Smooth muscle cell (in vitro differentiated cells): ENCODE results near the gene ACOT9. TPM values are rescaled to one million over a fixed set of nuclear protein-coding genes. Genes with fewer than 3 reads are reported as not detected.

ENCODE experiments used
- DNase-seq: peaks from one replicate; lab custom pipeline; 2025; ENCODE audit not compliant: unreplicated experiment; lab: John Stamatoyannopoulos, UW
- H2AFZ ChIP-seq: fragments of 200-600 bp; sonication (generic); 2 replicates; pipeline ENCODE4 v1.6.0; 2016; ENCODE audit warnings: antibody characterized with exemption, low read depth, mild to moderate bottlenecking
- H3F3A ChIP-seq: fragments of 200-600 bp; sonication (generic); 2 replicates; pipeline ENCODE4 v1.6.0; 2017; ENCODE audit warnings: antibody characterized with exemption, low read depth
- H3K27ac ChIP-seq: fragments of 200-600 bp; sonication (generic); 2 replicates; pipeline ENCODE4 v1.5.1; 2016; ENCODE audit warnings: low read depth, mild to moderate bottlenecking
- H3K27me3 ChIP-seq: fragments of 200-600 bp; sonication (generic); 2 replicates; pipeline ENCODE4 v1.6.1; 2016; ENCODE audit warnings: low read depth, mild to moderate bottlenecking
- H3K36me3 ChIP-seq: fragments of 200-600 bp; sonication (generic); 2 replicates; pipeline ENCODE4 v1.5.1; 2016; ENCODE audit warnings: low read depth
- H3K4me1 ChIP-seq: fragments of 200-600 bp; sonication (generic); 2 replicates; pipeline ENCODE4 v1.5.1; 2016; ENCODE audit warnings: low read depth
- H3K4me2 ChIP-seq: fragments of 200-600 bp; sonication (generic); 2 replicates; pipeline ENCODE4 v1.6.0; 2016; ENCODE audit warnings: mild to moderate bottlenecking
- H3K4me3 ChIP-seq: fragments of 200-600 bp; sonication (generic); 2 replicates; pipeline ENCODE4 v1.5.1; 2016; ENCODE audit warnings: mild to moderate bottlenecking
- H3K79me2 ChIP-seq: fragments of 200-600 bp; sonication (generic); 2 replicates; pipeline ENCODE4 v1.6.0; 2016; ENCODE audit warnings: low read depth, mild to moderate bottlenecking
- H3K9ac ChIP-seq: fragments of 200-600 bp; sonication (generic); 2 replicates; pipeline ENCODE4 v1.6.0; 2016; ENCODE audit warnings: low read depth
- H3K9me3 ChIP-seq: fragments of 200-600 bp; sonication (generic); replicated peaks from 2 replicates; pipeline ENCODE4 v1.5.1; 2016; ENCODE audit warnings: low read depth
- H4K20me1 ChIP-seq: fragments of 200-600 bp; sonication (generic); 2 replicates; pipeline ENCODE4 v1.6.0; 2016; ENCODE audit warnings: low read depth
- WGBS: methylation state at CpG from one replicate; pipeline ENCODE4 v1.1.7; 2016; ENCODE audit warnings: low lambda C conversion rate; 5-methylcytosine and 5-hydroxymethylcytosine counted together
- polyA plus RNA-seq: library from polyadenylated mRNA; unstranded; fragments of >200 nt; fragmentation: Nextera tagmentation; extraction: Ambion mirVana; gene quantifications from 2 replicates; pipeline ENCODE4 v1.2.1, GENCODE V29; 2016
- total RNA-seq: library from RNA; depleted of rRNA; stranded (reverse); fragments of >200 nt; gene quantifications from 2 replicates; pipeline ENCODE4 v1.2.3, GENCODE V29; 2014
- TF ChIP-seq, protein P1 (sequence below): fragments of 200-600 bp; sonication (generic); IDR thresholded peaks from 2 replicates; pipeline ENCODE4 v1.5.1; 2017; ENCODE audit warnings: borderline replicate concordance, mild to moderate bottlenecking, antibody characterized with exemption; ENCODE audit not compliant: insufficient read depth, poor library complexity, severe bottlenecking

ACOT9 gene
- total and polyA plus RNA-seq, 2 experiments from 2014 or later = 55.4 to 73.2 TPM

DNA sequence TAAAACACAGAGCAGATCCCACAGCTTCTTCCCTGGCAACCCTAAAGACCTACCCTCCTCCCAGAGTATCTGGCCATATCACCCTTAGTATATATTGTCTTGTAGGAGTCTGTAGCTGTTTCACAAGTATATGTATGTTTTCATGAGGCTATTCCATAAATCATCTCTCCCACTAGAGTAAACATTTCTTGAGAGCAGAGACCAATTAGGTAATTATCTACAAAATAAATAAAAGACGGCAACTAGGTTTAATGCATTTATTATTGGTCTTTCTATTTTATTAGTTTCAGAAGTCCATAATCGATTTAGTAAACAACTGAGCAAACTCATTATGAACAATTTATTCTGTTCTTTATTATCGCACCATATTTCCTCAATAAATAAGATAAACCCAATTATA, 7.0 kb downstream of the ACOT9 start:
- TF ChIP-seq, protein P1, sequence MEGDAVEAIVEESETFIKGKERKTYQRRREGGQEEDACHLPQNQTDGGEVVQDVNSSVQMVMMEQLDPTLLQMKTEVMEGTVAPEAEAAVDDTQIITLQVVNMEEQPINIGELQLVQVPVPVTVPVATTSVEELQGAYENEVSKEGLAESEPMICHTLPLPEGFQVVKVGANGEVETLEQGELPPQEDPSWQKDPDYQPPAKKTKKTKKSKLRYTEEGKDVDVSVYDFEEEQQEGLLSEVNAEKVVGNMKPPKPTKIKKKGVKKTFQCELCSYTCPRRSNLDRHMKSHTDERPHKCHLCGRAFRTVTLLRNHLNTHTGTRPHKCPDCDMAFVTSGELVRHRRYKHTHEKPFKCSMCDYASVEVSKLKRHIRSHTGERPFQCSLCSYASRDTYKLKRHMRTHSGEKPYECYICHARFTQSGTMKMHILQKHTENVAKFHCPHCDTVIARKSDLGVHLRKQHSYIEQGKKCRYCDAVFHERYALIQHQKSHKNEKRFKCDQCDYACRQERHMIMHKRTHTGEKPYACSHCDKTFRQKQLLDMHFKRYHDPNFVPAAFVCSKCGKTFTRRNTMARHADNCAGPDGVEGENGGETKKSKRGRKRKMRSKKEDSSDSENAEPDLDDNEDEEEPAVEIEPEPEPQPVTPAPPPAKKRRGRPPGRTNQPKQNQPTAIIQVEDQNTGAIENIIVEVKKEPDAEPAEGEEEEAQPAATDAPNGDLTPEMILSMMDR = no peak
- Histone ChIP-seq H3K27ac (no peak overlapping the region), H3K27me3 (no peaks in the 10 kb centered on the region), H3K4me3 (no peak overlapping the region), H3K79me2 (peaks cover 52% of the 10 kb centered on the region), H2AFZ (no peak overlapping the region), H3K9me3 (no peaks in the 10 kb centered on the region), H3K4me1 (no peaks in the 10 kb centered on the region), H3K9ac (no peak overlapping the region), H3K36me3 (no peaks in the 10 kb centered on the region), H3F3A (no peaks in the 10 kb centered on the region), H3K4me2 (no peak overlapping the region), H4K20me1 (peaks cover 51% of the 10 kb centered on the region)
- 55% methylated on average over 3 of the region's 3 CpGs for WGBS
- DNase-seq = no peak

DNA sequence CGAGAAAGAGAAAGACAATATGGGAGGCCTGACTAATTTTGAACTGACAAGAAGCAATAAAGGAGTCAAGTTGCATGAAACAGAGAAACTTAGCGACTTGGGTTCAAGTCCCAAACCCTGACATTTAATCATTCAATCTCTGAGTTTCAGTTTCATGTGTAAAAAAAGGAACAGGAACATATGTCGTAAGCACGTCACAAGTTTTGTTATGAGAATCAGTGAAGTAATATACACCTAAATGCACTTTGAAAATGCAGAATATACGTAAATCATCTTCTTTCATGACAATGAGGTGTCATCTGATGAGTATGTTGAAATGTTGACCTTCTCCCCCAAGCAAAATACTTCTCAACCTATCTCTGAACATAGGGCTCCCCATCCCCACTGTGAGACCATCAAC, 10.4 kb downstream of the ACOT9 start:
- no peaks in the 10 kb centered on the region for H3K27me3 ChIP-seq
- H3K27ac ChIP-seq = no peak overlapping the region
- H3F3A ChIP-seq = no peaks in the 10 kb centered on the region
- H3K36me3 ChIP-seq = no peaks in the 10 kb centered on the region
- no peak overlapping the region for H2AFZ ChIP-seq
- no peaks in the 10 kb centered on the region for H3K4me1 ChIP-seq
- H3K4me2 ChIP-seq = no peak overlapping the region
- H4K20me1 ChIP-seq = peaks cover 39% of the 10 kb centered on the region
- TF ChIP-seq, protein P1 = no peak
- peaks cover 23% of the 10 kb centered on the region for H3K79me2 ChIP-seq
- H3K4me3 ChIP-seq = no peak overlapping the region
- no peaks in the 10 kb centered on the region for H3K9me3 ChIP-seq
- H3K9ac ChIP-seq = no peak overlapping the region
- 89% methylated on average over 5 of the region's 5 CpGs for WGBS
- DNase-seq = no peak

DNA sequence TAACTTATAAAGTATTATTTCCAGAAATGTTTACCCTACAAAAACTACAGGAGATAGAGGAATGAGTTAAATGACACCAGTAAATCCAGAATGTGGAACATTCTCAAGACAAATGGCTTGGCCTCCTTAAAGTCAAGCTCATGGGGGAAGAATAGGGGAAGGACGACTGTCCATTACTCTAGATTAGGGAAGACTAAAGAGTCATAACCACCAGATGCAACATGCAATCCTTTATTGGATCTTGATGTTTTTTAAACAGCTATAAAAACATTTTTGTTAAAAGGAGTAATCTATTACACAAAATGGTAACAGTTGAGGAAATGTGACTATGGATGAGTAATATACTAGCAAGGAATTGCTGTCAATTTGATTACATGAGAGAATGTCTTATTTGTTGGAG, 11.1 kb downstream of the ACOT9 start:
- no peak overlapping the region for H3K9ac ChIP-seq
- peaks cover 17% of the 10 kb centered on the region for H3K79me2 ChIP-seq
- TF ChIP-seq, protein P1 = no peak
- H3K27ac ChIP-seq = no peak overlapping the region
- no peaks in the 10 kb centered on the region for H3K9me3 ChIP-seq
- no peaks in the 10 kb centered on the region for H3K4me1 ChIP-seq
- H3K4me3 ChIP-seq = no peak overlapping the region
- H3K36me3 ChIP-seq = no peaks in the 10 kb centered on the region
- H2AFZ ChIP-seq = no peak overlapping the region
- H4K20me1 ChIP-seq = peaks cover 31% of the 10 kb centered on the region
- DNase-seq = no peak
- 83% methylated on average over 1 of the region's 1 CpG for WGBS
- H3K27me3 ChIP-seq = no peaks in the 10 kb centered on the region
- H3K4me2 ChIP-seq = no peak overlapping the region
- no peaks in the 10 kb centered on the region for H3F3A ChIP-seq

DNA sequence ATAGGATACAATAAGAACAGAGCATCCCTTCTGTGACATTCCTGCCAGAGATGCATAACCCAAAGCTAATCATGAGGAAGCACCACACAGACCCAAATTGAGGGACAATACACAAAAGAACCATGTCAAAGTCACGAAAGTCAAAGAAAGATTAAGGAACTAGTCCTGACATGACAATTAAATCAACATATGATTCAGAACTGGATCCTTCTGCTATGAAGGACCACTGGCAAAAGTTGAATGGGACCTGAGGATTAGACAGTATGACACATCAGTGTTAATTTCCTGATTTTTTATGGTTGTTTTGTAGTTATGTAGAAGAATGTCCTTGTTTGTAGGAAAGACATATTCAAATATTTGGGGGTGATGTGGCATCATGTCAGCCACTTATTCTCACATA, 13.9 kb downstream of the ACOT9 start:
- H3K27ac ChIP-seq = no peak overlapping the region
- H3K4me3 ChIP-seq = no peak overlapping the region
- no peak overlapping the region for H3K4me2 ChIP-seq
- TF ChIP-seq, protein P1 = no peak
- H3K9ac ChIP-seq = no peak overlapping the region
- H3K9me3 ChIP-seq = no peaks in the 10 kb centered on the region
- no peak overlapping the region for H2AFZ ChIP-seq
- no peaks in the 10 kb centered on the region for H3K79me2 ChIP-seq
- H4K20me1 ChIP-seq = peaks cover 5% of the 10 kb centered on the region
- DNase-seq = no peak
- no peaks in the 10 kb centered on the region for H3K36me3 ChIP-seq
- no peaks in the 10 kb centered on the region for H3K27me3 ChIP-seq
- H3K4me1 ChIP-seq = no peaks in the 10 kb centered on the region
- 85% methylated on average over 1 of the region's 1 CpG for WGBS
- H3F3A ChIP-seq = no peaks in the 10 kb centered on the region
